Liver (tissue), 2 donors: Measurements from ENCODE around the gene KCNS1.

Experiments used
- TF ChIP-seq, protein P1 (sequence below): fragments of 150-350 bp; IDR thresholded peaks from 2 replicates; pipeline ENCODE4 v1.5.1; 2017; ENCODE audit warnings: improper control_type of control experiment, low read depth, low read length; ENCODE audit not compliant: missing input control
- TF ChIP-seq, protein P2 (sequence below): IDR thresholded peaks from 2 replicates; pipeline ENCODE4 v1.6.1; 2016; ENCODE audit warnings: antibody characterized with exemption
- donor health status: healthy.

DNA sequence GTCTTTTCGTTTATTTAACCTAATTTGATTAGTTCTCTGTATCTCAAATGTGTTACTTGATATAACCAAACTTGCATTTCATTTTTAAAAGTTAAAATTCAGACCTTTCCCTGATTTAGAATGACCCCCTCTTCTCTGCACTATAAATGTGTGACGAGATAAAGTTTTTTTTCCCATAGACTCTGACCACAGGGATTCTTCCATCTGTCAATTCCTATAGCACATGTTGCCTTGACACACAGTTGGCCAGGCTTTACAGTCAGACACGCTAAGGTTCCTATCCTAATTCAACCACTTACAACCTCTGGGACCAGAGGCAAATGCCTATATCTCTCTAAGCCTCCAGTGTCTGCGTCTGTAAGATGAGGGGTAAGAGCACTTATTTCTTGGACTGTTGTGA, 40.6 kb downstream of the KCNS1 start:
- TF ChIP-seq, protein P1, sequence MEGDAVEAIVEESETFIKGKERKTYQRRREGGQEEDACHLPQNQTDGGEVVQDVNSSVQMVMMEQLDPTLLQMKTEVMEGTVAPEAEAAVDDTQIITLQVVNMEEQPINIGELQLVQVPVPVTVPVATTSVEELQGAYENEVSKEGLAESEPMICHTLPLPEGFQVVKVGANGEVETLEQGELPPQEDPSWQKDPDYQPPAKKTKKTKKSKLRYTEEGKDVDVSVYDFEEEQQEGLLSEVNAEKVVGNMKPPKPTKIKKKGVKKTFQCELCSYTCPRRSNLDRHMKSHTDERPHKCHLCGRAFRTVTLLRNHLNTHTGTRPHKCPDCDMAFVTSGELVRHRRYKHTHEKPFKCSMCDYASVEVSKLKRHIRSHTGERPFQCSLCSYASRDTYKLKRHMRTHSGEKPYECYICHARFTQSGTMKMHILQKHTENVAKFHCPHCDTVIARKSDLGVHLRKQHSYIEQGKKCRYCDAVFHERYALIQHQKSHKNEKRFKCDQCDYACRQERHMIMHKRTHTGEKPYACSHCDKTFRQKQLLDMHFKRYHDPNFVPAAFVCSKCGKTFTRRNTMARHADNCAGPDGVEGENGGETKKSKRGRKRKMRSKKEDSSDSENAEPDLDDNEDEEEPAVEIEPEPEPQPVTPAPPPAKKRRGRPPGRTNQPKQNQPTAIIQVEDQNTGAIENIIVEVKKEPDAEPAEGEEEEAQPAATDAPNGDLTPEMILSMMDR: no peak
- TF ChIP-seq, protein P2, sequence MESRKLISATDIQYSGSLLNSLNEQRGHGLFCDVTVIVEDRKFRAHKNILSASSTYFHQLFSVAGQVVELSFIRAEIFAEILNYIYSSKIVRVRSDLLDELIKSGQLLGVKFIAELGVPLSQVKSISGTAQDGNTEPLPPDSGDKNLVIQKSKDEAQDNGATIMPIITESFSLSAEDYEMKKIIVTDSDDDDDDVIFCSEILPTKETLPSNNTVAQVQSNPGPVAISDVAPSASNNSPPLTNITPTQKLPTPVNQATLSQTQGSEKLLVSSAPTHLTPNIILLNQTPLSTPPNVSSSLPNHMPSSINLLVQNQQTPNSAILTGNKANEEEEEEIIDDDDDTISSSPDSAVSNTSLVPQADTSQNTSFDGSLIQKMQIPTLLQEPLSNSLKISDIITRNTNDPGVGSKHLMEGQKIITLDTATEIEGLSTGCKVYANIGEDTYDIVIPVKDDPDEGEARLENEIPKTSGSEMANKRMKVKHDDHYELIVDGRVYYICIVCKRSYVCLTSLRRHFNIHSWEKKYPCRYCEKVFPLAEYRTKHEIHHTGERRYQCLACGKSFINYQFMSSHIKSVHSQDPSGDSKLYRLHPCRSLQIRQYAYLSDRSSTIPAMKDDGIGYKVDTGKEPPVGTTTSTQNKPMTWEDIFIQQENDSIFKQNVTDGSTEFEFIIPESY: no peak
